Measurements from ENCODE around the gene NR2F1. TPM values are rescaled to one million over a fixed set of nuclear protein-coding genes. Genes with fewer than 3 reads are reported as not detected.

Gene NR2F1
- total RNA-seq, 1 experiment from 2014 or later: not detected

DNA sequence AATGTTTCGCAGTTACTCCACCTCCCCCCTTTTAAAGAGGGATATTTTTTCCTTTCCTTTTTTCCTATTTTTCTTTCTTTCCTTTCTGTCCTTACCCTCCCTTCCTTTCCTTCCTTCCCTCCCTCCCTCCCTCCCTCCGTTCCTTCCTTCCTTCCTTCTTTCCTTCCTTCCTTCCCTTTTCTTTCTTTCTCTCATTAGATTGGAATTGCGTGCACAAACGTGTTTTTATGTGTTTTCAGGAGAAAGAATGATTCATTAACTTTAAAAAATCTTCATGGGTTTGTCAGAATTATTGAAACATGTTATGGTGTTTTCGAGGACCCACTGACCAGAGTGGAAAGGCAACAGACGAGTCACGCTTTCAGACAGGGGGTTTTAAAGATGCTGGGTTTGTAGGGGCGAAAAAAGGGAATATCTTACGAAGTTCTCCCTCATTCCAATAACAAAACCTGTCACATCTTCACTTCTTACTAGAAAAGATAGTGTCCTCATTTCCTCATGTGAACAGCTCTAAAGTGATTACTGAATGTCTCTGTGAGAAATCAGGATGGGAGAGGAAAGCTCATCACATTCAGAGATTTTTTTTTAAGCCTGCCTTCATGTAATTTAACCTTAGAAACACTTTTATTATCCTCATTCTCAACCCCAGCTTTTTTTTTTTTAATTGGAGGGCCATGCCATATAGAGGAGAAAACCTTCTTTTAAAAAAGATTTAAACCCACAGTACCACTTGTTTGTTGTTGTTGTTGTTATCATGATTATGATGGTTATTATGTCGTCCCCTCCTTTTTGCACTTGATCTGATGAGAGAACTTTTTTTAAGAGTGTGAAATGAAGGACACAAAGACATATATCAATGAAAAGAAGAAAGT lies 21.9 kb downstream of the NR2F1 start:
- H3K4me2 ChIP-seq (ENCODE audit: insufficient read depth, insufficient read length, low read length): no peak overlapping the region
- peaks cover 86% of the 10 kb centered on the region for H3K27me3 ChIP-seq (ENCODE audit: insufficient read depth, low read length)
- H4K5ac ChIP-seq (ENCODE audit: insufficient read length, low read depth, low read length): no peak overlapping the region
- no peaks in the 10 kb centered on the region for H3K79me1 ChIP-seq (ENCODE audit: insufficient read depth, low read depth, low read length, poor library complexity, severe bottlenecking)
- H3K9me3 ChIP-seq (ENCODE audit: control insufficient read depth, low read depth, low read length): no peaks in the 10 kb centered on the region
- H4K91ac ChIP-seq (ENCODE audit: insufficient read length, low read depth, low read length): no peak overlapping the region
- H3K4me1 Mint-ChIP-seq: peaks cover 15 to 41% of the 10 kb centered on the region in 2 experiments
- H3K4me3 Mint-ChIP-seq: no peak overlapping the region
- WGBS (ENCODE audit: extremely low coverage, insufficient read length, low lambda C conversion rate): no CpG with 5 or more reads among the region's 10 CpGs
- no peak overlapping the region for H3K23ac ChIP-seq (ENCODE audit: insufficient read length, low read depth, low read length)
- H3K56ac ChIP-seq (ENCODE audit: insufficient read length, low read depth, low read length): no peak overlapping the region
- H2BK20ac ChIP-seq (ENCODE audit: low read depth, low read length, poor library complexity, severe bottlenecking): no peak overlapping the region
- H3K79me2 ChIP-seq (ENCODE audit: insufficient read depth, low read length): no peaks in the 10 kb centered on the region
- no peaks in the 10 kb centered on the region for H3K27me3 Mint-ChIP-seq (ENCODE audit: low read depth)
- no peaks in the 10 kb centered on the region for H3K36me3 Mint-ChIP-seq (ENCODE audit: insufficient read depth in 1 of 3, low read depth in 3 of 3)
- no peak overlapping the region for H2BK15ac ChIP-seq (ENCODE audit: low read depth, low read length)
- TF ChIP-seq, protein P1, sequence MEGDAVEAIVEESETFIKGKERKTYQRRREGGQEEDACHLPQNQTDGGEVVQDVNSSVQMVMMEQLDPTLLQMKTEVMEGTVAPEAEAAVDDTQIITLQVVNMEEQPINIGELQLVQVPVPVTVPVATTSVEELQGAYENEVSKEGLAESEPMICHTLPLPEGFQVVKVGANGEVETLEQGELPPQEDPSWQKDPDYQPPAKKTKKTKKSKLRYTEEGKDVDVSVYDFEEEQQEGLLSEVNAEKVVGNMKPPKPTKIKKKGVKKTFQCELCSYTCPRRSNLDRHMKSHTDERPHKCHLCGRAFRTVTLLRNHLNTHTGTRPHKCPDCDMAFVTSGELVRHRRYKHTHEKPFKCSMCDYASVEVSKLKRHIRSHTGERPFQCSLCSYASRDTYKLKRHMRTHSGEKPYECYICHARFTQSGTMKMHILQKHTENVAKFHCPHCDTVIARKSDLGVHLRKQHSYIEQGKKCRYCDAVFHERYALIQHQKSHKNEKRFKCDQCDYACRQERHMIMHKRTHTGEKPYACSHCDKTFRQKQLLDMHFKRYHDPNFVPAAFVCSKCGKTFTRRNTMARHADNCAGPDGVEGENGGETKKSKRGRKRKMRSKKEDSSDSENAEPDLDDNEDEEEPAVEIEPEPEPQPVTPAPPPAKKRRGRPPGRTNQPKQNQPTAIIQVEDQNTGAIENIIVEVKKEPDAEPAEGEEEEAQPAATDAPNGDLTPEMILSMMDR (conservative IDR thresholded peaks at IDR 0.05): no peak
- no peak overlapping the region for H2AK5ac ChIP-seq (ENCODE audit: insufficient read length, low read length)
- H3K4ac ChIP-seq (ENCODE audit: low read depth, low read length): no peak overlapping the region
- no peak overlapping the region for H4K8ac ChIP-seq (replicated peaks; ENCODE audit: insufficient read length, low read depth, low read length)
- no peak overlapping the region for H2BK5ac ChIP-seq (ENCODE audit: insufficient read length, low read length)
- no peak overlapping the region for H3T11ph ChIP-seq (ENCODE audit: low read length)
- H3K27ac ChIP-seq (ENCODE audit: insufficient read length, low read depth, low read length): no peak overlapping the region
- no peak overlapping the region for H2BK120ac ChIP-seq (ENCODE audit: low read depth, low read length, poor library complexity, severe bottlenecking)
- H3K14ac ChIP-seq (ENCODE audit: insufficient read depth, low read length): no peak overlapping the region
- peaks cover 4% of the 10 kb centered on the region for H3K23me2 ChIP-seq (ENCODE audit: insufficient read length, low read depth, low read length, poor library complexity, severe bottlenecking)
- peaks cover 3% of the 10 kb centered on the region; the same call in 1 of the 2 replicates for H3K4me1 ChIP-seq (ENCODE audit: insufficient read depth, low read length)
- H3K18ac ChIP-seq (ENCODE audit: insufficient read length, low read depth, low read length): no peak overlapping the region
- no peak overlapping the region for H2BK12ac ChIP-seq (ENCODE audit: insufficient read length, low read depth, low read length)
- DNase-seq: no peak
- H4K20me1 ChIP-seq (ENCODE audit: control insufficient read depth, insufficient read depth, insufficient read length): no peaks in the 10 kb centered on the region
- peaks cover 2 to 13% of the 10 kb centered on the region in 2 experiments; a peak in 3 of 5 replicates for H3K9me3 Mint-ChIP-seq
- no peak overlapping the region for H2AFZ ChIP-seq (ENCODE audit: low read length)
- H3K9ac ChIP-seq (ENCODE audit: extremely low read depth, insufficient read length, low read length): no peak overlapping the region
- no peak overlapping the region for H3K27ac Mint-ChIP-seq
